Ovary (tissue), 3 donors: ENCODE results near the gene VASH1.

Experiments used
- EP300 ChIP-seq: sonication (generic); formaldehyde crosslinking; IDR thresholded peaks from one replicate; pipeline ENCODE4 v1.6.1; 2017; ENCODE audit warnings: antibody characterized with exemption
- POLR2A ChIP-seq: fragments of 450-650 bp; IDR thresholded peaks from one replicate; pipeline ENCODE4 v1.6.1; 2017; ENCODE audit warnings: antibody characterized with exemption, mild to moderate bottlenecking, moderate library complexity
- TF ChIP-seq, protein P1 (sequence below), 3 donors: fragments of 450-650 bp in 2 of 3; fragments of 200-600 bp in 1 of 3; IDR thresholded peaks; one replicate each; pipeline versions ENCODE4 v1.5.1 to v1.8.0; 2016 to 2022; ENCODE audit warnings: antibody characterized with exemption in 3 of 3, mild to moderate bottlenecking in 1 of 3
- donor health status: DM: no; HTN: no; CAD: no.

DNA sequence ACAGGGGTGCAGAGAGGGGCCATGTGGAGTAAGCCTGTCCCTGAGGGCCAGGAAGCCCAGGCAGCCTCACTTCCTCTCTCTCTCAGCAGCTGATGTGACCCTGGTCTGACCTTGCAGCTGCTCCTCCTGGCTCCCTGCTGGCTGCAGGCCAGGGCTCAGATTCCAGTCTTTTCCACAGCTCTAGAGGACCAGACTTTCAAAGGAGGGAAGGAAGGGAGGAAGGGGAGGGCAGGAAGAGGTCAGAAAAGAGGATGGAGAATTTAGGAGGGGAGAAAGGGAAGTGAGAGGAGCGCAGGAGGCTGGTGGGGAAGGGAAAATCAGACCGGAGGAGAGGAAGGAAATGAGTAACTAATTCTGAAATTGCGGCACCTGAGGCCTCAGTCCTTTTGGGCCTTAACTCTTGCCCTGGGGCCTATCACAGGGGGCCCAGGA, 40.9 kb upstream of the VASH1 start:
- TF ChIP-seq, protein P1, sequence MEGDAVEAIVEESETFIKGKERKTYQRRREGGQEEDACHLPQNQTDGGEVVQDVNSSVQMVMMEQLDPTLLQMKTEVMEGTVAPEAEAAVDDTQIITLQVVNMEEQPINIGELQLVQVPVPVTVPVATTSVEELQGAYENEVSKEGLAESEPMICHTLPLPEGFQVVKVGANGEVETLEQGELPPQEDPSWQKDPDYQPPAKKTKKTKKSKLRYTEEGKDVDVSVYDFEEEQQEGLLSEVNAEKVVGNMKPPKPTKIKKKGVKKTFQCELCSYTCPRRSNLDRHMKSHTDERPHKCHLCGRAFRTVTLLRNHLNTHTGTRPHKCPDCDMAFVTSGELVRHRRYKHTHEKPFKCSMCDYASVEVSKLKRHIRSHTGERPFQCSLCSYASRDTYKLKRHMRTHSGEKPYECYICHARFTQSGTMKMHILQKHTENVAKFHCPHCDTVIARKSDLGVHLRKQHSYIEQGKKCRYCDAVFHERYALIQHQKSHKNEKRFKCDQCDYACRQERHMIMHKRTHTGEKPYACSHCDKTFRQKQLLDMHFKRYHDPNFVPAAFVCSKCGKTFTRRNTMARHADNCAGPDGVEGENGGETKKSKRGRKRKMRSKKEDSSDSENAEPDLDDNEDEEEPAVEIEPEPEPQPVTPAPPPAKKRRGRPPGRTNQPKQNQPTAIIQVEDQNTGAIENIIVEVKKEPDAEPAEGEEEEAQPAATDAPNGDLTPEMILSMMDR (IDR thresholded peaks at IDR 0.05) = no peak
- TF ChIP-seq POLR2A (no peak), EP300 (no peak)
